HG02870 (cell line): ENCODE data around the gene CBLL1.

Experiments
- ATAC-seq: cut with Tn5 transposase; IDR thresholded peaks from one replicate; pipeline ENCODE4 v1.9.1; 2021; ENCODE audit warnings: mild to moderate bottlenecking, moderate library complexity; ENCODE audit not compliant: unreplicated experiment

The CBLL1 gene

DNA sequence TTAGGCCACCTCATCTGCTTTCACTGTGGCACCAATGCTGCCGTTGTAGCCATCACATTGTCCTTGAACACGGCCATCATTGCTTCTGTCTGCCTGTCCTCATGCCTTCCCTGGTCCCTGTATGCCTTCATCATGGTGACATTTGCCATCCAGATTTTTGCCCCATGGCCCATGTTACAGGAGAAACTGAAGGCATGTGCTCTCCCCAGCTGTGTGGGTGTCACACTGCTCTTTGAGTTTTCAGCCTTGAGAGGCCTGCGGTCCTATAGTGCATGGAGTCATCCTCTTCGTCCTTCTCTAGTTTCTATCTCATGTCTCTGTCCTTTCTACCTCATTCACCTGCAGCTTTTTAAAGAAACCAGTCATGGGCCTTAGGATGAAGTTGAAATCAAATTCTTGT is 65.2 kb downstream of the CBLL1 start:
- ATAC-seq, result no peak

GRCh38 chr7:107810626-107811025 is 66.7 kb downstream of the CBLL1 start:
- ATAC-seq, result no peak
